HUES64 (cell line): ENCODE measurements around the gene PDE4D.

ENCODE experiments used
- H3K27ac ChIP-seq: 2 replicates; pipeline ENCODE4 v1.7.0; 2013; ENCODE audit warnings: low read depth, low read length, inconsistent platforms
- H3K27me3 ChIP-seq: 2 replicates; pipeline ENCODE4 v1.6.1; 2013; ENCODE audit warnings: mild to moderate bottlenecking, low read length; ENCODE audit not compliant: insufficient read depth
- H3K36me3 ChIP-seq: 2 replicates; pipeline ENCODE4 v1.6.1; 2013; ENCODE audit warnings: mild to moderate bottlenecking, low read length; ENCODE audit not compliant: insufficient read depth
- H3K4me1 ChIP-seq: 2 replicates; pipeline ENCODE4 v1.6.1; 2013; ENCODE audit warnings: mild to moderate bottlenecking, low read length, moderate library complexity; ENCODE audit not compliant: insufficient read depth
- H3K4me3 ChIP-seq: 2 replicates; pipeline ENCODE4 v1.5.1; 2013; ENCODE audit warnings: mild to moderate bottlenecking, low read length, moderate library complexity
- H3K9ac ChIP-seq: 2 replicates; pipeline ENCODE4 v1.6.1; 2013; ENCODE audit warnings: mild to moderate bottlenecking, low read depth, low read length
- H3K9me3 ChIP-seq: 2 replicates; pipeline ENCODE4 v1.6.1; 2013; ENCODE audit warnings: low read depth, low read length; ENCODE audit not compliant: insufficient read depth
- WGBS: fragments of 150-250, 120-280 bp; methylation state at CpG from one replicate; pipeline ENCODE4 v1.1.7; 2013; ENCODE audit warnings: missing lambda C conversion rate; 5-methylcytosine and 5-hydroxymethylcytosine counted together

Gene PDE4D

DNA sequence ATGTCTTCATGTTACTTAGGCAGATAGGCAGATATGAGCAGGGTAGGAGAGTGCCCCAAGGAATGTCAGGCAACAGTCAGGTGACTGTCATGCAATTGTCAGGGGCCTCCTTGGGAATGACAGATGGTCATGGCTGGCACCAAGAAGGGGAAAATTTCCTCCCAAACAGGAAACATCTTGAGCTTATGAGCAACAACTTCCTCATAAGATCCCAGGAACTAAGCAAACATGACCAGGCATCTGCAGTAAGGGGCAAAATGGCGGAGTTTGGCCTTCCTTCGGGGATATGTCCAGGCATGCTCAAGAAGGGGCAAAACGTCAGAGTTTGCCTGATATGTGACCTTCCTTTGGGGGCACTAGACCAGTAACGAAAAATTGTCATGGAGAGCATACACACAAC lies 591.8 kb downstream of the PDE4D start:
- 94% methylated on average over 4 of the region's 4 CpGs for WGBS
- no peaks in the 10 kb centered on the region for H3K4me1 ChIP-seq
- no peaks in the 10 kb centered on the region for H3K27me3 ChIP-seq
- H3K36me3 ChIP-seq: no peaks in the 10 kb centered on the region
- H3K9ac ChIP-seq: no peak overlapping the region
- H3K9me3 ChIP-seq: no peaks in the 10 kb centered on the region
- no peak overlapping the region for H3K27ac ChIP-seq
- no peak overlapping the region for H3K4me3 ChIP-seq

DNA sequence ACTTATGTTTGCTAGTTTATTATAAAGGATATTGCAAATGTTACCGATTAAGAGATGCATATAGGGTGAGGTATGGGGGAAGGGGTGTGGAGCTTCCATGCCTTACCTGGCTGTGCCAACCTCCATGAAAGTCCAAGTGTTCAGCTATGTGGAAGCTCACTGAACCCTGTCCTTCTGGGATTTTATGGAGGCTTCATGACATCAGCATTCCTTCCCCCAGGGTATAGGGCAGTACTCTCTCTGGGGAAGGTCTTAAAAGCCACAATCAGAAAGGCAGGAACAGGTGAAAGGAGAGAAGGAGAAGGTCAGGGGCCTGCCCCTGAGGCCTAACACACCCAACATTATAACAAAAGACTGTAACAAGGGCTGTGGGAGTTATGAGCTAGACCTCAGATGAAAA lies 592.6 kb downstream of the PDE4D start:
- Histone ChIP-seq H3K9ac (no peak overlapping the region), H3K4me1 (no peaks in the 10 kb centered on the region), H3K4me3 (no peak overlapping the region), H3K9me3 (no peaks in the 10 kb centered on the region), H3K27ac (no peak overlapping the region), H3K36me3 (no peaks in the 10 kb centered on the region), H3K27me3 (no peaks in the 10 kb centered on the region)
- WGBS: 97% methylated on average over 1 of the region's 1 CpG

DNA sequence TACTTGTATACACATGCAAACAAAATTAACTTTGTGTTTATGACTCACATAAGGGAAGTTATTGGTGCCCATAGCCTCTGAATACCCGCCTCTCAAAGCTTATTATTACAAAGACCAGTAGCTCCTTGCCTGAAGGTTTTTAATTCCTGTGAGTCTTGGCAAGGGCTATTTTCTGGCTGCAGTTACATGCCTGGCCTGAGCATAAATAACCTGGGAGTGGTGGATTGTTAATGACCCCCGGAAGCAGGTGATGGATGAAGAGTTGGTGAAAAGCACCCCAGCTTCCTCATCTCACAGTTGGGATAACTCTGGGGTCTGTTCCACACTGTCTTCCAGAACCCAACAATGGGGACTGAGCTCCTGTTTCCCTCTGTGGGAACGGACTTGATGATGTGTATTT lies 594.5 kb downstream of the PDE4D start:
- Histone ChIP-seq H3K4me3 (no peak overlapping the region), H3K27ac (no peak overlapping the region), H3K9me3 (no peaks in the 10 kb centered on the region), H3K4me1 (no peaks in the 10 kb centered on the region), H3K27me3 (no peaks in the 10 kb centered on the region), H3K36me3 (no peaks in the 10 kb centered on the region), H3K9ac (no peak overlapping the region)
- WGBS: 90% methylated on average over 3 of the region's 3 CpGs

DNA sequence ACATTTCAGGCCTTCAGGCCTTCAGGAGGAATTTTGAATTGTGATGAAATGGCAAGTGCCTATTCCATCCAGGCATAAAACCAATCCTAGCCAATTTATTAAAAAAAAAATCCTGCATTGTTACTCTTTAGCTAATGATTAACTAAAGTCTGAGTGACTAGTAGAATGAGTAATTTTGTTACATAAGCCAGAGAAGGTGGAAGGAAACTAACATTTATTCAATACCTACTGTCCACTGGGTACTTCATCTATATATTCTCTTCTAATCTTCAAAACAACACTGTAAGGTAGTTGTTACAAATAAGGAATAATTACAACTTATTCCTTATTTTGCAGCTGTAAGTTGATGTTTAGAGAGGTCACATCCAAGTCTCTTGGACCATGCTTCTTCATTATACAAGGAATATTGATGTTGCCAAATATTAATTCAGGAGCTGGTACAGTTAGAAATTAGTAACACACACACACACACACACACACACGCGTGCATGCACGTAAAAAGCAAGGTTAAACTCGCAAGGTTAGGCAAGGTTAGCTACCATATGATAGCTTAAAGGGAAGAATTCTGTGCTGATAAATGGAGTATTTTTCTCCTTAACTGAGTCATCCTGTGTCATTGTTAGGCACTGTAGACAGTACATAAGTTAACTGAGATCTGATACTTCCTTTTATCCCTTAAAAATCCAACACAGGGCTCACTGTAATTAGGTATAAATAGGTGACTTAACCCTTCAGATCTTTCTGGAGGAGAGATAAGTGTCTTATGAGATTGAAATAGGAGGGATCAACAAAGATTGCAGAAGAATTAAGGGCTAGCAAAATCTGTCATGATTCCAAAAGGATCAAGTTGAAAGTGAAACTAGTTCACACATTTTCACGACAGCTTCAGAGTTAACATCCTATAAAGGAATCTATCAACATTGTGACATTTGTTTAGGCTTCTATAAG lies 596.9 kb downstream of the PDE4D start:
- WGBS: 91% methylated on average over 5 of the region's 5 CpGs
- H3K9ac ChIP-seq: no peak overlapping the region
- H3K27ac ChIP-seq: no peak overlapping the region

DNA sequence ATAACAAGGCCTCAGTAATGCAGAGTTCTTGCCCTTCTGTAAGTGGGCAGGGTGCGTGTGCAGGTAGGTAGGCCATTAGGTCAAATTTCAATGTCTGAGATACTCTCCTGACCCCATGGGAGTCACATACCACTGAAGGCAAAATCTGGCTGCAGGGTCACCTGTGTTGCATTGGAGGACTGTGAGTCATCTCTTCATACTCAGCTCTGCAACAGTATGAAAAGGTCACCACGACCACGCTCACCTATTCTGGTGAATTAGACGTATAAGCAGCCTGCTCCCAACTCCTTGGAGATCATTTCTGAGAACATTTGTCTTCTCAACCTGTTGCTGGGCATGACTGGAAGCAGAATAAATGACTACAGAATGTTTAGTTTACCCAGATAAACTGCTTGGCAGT lies 599.8 kb downstream of the PDE4D start:
- Histone ChIP-seq H3K4me1 (no peaks in the 10 kb centered on the region), H3K27me3 (no peaks in the 10 kb centered on the region), H3K36me3 (no peaks in the 10 kb centered on the region), H3K4me3 (no peak overlapping the region), H3K9me3 (no peaks in the 10 kb centered on the region), H3K9ac (no peak overlapping the region), H3K27ac (no peak overlapping the region)
- 89% methylated on average over 4 of the region's 4 CpGs for WGBS

More for the DNA sequence above, 596.9 kb downstream of the PDE4D start:
- no peaks in the 10 kb centered on the region for H3K27me3 ChIP-seq
- no peak overlapping the region for H3K4me3 ChIP-seq
- no peaks in the 10 kb centered on the region for H3K4me1 ChIP-seq
- H3K9me3 ChIP-seq: no peaks in the 10 kb centered on the region
- H3K36me3 ChIP-seq: no peaks in the 10 kb centered on the region

DNA sequence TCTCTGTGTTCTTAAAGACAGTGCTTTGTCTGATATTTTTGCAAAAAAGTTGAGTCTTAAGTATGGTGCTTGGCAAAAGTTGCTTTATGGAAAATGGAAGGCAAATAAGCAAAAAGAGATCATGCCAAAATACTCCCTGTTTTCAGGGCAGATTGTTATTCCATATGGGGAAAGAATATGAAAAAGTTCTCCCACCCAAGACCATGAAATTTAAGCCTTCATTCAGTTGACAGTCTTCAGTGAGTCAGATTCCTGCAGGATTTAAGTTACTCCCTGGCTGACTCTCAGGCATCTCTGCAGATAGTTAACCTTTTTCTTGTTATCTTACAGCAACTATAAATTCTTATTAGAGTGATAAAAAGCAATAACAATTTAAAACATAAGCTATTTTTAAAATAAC lies 601.6 kb downstream of the PDE4D start:
- no peak overlapping the region for H3K9ac ChIP-seq
- no peaks in the 10 kb centered on the region for H3K9me3 ChIP-seq
- no peaks in the 10 kb centered on the region for H3K4me1 ChIP-seq
- no peak overlapping the region for H3K27ac ChIP-seq
- no peak overlapping the region for H3K4me3 ChIP-seq
- no peaks in the 10 kb centered on the region for H3K36me3 ChIP-seq
- no peaks in the 10 kb centered on the region for H3K27me3 ChIP-seq

DNA sequence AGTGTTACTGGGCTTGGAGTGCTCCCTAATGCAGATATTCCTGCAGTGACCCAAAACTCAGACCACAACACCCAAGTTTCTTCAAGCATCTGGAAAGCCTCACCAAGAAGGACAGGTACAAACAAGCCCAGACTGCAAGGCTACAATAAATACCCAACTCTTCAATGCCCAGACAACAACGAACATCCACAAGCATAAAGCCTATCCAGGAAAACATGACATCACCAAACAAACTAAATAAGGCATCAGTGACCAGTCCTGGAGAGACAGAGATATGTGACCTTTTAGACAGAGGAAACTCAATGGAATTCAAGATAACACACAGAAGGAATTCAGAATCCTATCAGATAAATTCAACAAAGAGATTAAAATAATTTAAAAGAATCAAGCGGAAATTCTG lies 605.6 kb downstream of the PDE4D start:
- H3K4me1 ChIP-seq: no peaks in the 10 kb centered on the region
- H3K4me3 ChIP-seq: no peak overlapping the region
- 87% methylated on average over 2 of the region's 2 CpGs for WGBS
- H3K9ac ChIP-seq: no peak overlapping the region
- H3K27me3 ChIP-seq: no peaks in the 10 kb centered on the region
- no peak overlapping the region for H3K27ac ChIP-seq
- H3K36me3 ChIP-seq: no peaks in the 10 kb centered on the region
- no peaks in the 10 kb centered on the region for H3K9me3 ChIP-seq

DNA sequence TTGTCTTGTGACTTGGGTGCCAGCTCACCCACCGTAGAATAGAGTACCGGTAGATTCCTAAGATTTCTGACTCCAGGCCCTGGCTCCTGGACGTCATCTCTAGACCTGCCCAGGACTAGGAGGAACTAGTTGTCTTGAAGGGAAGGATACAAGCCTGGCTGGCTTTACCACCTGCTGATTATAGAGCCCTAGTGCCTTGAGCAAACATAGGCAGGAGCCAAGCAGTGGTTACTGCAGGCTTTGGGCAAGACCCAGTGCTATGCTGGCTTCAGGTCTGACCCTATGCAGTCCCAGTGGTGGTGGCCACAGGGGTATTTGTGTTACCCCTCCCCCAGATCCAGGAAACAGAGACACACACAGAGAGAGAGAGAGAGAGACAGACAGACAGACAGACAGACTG lies 606.2 kb downstream of the PDE4D start:
- Histone ChIP-seq H3K9me3 (no peaks in the 10 kb centered on the region), H3K9ac (no peak overlapping the region), H3K27ac (no peak overlapping the region), H3K4me3 (no peak overlapping the region), H3K27me3 (no peaks in the 10 kb centered on the region), H3K36me3 (no peaks in the 10 kb centered on the region), H3K4me1 (no peaks in the 10 kb centered on the region)
- WGBS: 89% methylated on average over 3 of the region's 3 CpGs

DNA sequence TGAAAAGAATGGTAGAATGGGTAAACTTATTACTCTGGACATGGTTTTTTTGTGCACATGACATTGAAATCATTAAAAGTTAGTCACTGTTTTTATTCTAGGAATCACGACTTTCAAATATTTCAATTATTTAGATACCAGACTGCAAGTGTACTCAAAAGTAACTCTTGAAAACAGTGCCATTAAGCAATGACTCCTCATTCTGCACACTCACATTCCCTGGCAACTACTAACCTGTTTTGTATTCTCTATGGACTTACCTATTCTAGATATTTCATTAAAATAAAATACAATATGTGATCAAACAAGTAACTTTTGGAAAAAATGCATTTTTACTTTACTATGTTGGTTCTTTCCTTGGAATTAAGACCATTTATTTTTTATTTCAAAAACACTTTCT lies 607.0 kb downstream of the PDE4D start:
- H3K9me3 ChIP-seq: no peaks in the 10 kb centered on the region
- 91% methylated on average over 1 of the region's 1 CpG for WGBS

DNA sequence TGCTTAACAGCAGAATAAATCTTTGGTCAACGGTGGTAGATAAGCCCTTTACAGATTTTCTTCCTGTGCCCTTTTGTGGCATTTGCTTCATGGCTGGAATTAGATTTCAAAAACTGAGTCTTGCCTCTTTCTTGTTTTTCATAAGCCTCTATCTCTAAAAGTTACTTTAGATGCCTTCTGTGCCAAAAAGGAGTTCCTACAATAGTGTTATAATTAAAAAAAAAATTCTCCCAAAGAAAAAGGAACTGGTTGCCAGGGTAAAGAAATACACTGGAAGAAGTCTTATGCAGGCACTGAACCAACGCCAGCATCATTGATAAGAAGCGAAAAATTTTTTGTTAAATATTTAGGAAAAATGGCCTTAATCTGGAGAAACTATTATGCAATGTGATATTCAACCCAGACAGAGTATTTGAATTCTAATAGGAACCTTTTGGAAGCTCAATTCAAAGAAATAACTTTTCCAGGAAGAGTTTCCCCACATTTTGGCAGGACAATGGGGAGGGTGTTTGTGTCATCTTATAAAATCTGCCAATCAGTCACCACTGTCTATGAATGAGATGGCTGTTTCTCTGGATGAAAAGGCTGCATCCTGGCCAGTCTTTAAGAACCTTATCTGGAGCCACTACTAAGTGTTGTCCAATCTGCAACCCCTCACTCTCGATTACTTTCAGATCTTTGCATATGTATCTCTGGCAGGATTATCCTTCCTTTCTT lies 608.1 kb downstream of the PDE4D start:
- Histone ChIP-seq H3K27ac (no peak overlapping the region), H3K36me3 (no peaks in the 10 kb centered on the region), H3K9ac (no peak overlapping the region), H3K9me3 (no peaks in the 10 kb centered on the region), H3K4me1 (no peaks in the 10 kb centered on the region), H3K27me3 (no peaks in the 10 kb centered on the region), H3K4me3 (no peak overlapping the region)
- 96% methylated on average over 4 of the region's 4 CpGs for WGBS

More for the DNA sequence above, 607.0 kb downstream of the PDE4D start:
- no peak overlapping the region for H3K9ac ChIP-seq
- H3K4me3 ChIP-seq: no peak overlapping the region
- no peak overlapping the region for H3K27ac ChIP-seq
- no peaks in the 10 kb centered on the region for H3K4me1 ChIP-seq
- no peaks in the 10 kb centered on the region for H3K36me3 ChIP-seq
- no peaks in the 10 kb centered on the region for H3K27me3 ChIP-seq

DNA sequence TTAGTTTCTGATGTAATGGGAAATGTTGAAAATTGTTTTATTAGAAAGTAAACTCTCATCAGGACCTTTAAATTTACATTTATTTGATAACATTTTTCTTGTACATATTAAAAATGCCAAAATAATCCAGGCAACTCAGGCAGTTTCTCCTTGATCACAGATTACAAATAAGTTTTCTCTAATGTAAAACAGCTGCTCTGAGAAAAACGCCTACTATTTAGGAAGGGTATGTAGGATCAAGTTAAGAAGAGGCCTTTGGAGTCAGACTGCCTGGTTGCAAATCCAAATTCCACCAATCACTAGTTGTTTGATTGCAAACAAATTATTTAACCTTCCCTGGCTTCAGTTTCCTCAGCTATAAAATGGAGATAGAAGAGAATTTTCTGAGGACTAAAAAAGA lies 610.8 kb downstream of the PDE4D start:
- Histone ChIP-seq H3K4me3 (no peak overlapping the region), H3K4me1 (no peaks in the 10 kb centered on the region), H3K9ac (no peak overlapping the region), H3K36me3 (no peaks in the 10 kb centered on the region), H3K9me3 (no peaks in the 10 kb centered on the region), H3K27me3 (no peaks in the 10 kb centered on the region), H3K27ac (no peak overlapping the region)
- 100% methylated on average over 1 of the region's 1 CpG for WGBS
